Measurements from ENCODE around the gene MTMR2. TPM values are rescaled to one million over a fixed set of nuclear protein-coding genes. Genes with fewer than 3 reads are reported as not detected.

The MTMR2 gene
- total and polyA plus RNA-seq, 2 donors (not counting 1 experiment from before 2014, with no cell fraction given), result 29.2 to 48.2 TPM

GRCh38 chr11:95919514-95919913, 4.4 kb downstream of the MTMR2 start:
- H3K27me3 ChIP-seq (ENCODE audit: control insufficient read depth, insufficient read depth, low read length), result no peaks in the 10 kb centered on the region
- no peak for DNase-seq (ENCODE audit: low read depth in 2 of 2)
- H4K20me1 ChIP-seq (ENCODE audit: control insufficient read depth, extremely low read depth, insufficient read depth, low read length), result no peaks in the 10 kb centered on the region
- no peak overlapping the region for H3K4me3 ChIP-seq (replicated peaks in 1 of 4; ENCODE audit: control extremely low read depth in 1 of 4, insufficient read depth in 1 of 4, low read depth in 3 of 4, low read length in 4 of 4)
- H3K27ac ChIP-seq (ENCODE audit: insufficient read depth, low read length), result no peak overlapping the region
- TF ChIP-seq EZH2 (IDR thresholded peaks at IDR 0.05; ENCODE audit: low read length, missing control alignments), result no peak
- no peak for TF ChIP-seq CTCF (conservative IDR thresholded peaks at IDR 0.05 in 1 of 2, IDR thresholded peaks at IDR 0.05 in 1 of 2; ENCODE audit: low read depth in 1 of 2, low read length in 2 of 2)
- peaks cover 74% of the 10 kb centered on the region for H3K79me2 ChIP-seq (ENCODE audit: control insufficient read depth, insufficient read depth, low read length)
- H3K4me1 ChIP-seq (ENCODE audit: control insufficient read depth, extremely low read depth, insufficient read depth, low read length), result peaks cover 4% of the 10 kb centered on the region
- no peak overlapping the region for H2AFZ ChIP-seq (ENCODE audit: low read length)
- no peak overlapping the region for H3K9ac ChIP-seq (ENCODE audit: insufficient read depth, low read length)
- H3K4me2 ChIP-seq (ENCODE audit: extremely low read depth, insufficient read depth, low read length), result no peak overlapping the region
- H3K9me3 ChIP-seq (ENCODE audit: control insufficient read depth, insufficient read depth, low read depth, low read length), result no peaks in the 10 kb centered on the region
- no peaks in the 10 kb centered on the region for H3K36me3 ChIP-seq (ENCODE audit: control insufficient read depth, insufficient read depth, low read length)

DNA sequence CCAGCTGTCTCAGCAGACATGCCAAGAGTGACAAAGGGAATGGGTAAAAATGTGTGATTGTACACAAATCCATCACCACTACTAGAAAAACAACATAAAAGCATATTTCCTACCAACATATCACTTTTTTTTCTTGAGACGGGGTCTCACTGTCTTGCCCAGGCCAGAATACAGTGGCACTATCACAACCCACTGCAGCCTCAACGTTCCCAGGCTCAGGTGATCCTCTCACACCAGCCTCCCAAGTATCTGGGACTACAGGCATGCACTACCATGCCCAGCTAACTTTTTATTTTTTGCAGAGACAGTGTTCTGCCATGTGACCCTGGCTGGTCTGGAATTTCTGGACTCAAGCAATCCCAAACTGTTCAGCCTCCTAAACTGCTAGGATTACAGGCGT, 5.2 kb downstream of the MTMR2 start:
- Histone ChIP-seq H3K79me2 (ENCODE audit: control insufficient read depth, insufficient read depth, low read length) (peaks cover 70% of the 10 kb centered on the region), H3K27ac (ENCODE audit: insufficient read depth, low read length) (no peak overlapping the region), H3K9ac (ENCODE audit: insufficient read depth, low read length) (no peak overlapping the region), H3K36me3 (ENCODE audit: control insufficient read depth, insufficient read depth, low read length) (no peaks in the 10 kb centered on the region), H3K9me3 (ENCODE audit: control insufficient read depth, insufficient read depth, low read depth, low read length) (no peaks in the 10 kb centered on the region), H4K20me1 (ENCODE audit: control insufficient read depth, extremely low read depth, insufficient read depth, low read length) (no peaks in the 10 kb centered on the region), H3K4me3 (replicated peaks in 1 of 4; ENCODE audit: control extremely low read depth in 1 of 4, insufficient read depth in 1 of 4, low read depth in 3 of 4, low read length in 4 of 4) (no peak overlapping the region), H2AFZ (ENCODE audit: low read length) (no peak overlapping the region), H3K4me2 (ENCODE audit: extremely low read depth, insufficient read depth, low read length) (no peak overlapping the region), H3K27me3 (ENCODE audit: control insufficient read depth, insufficient read depth, low read length) (no peaks in the 10 kb centered on the region), H3K4me1 (ENCODE audit: control insufficient read depth, extremely low read depth, insufficient read depth, low read length) (peaks cover 4% of the 10 kb centered on the region)
- DNase-seq (ENCODE audit: low read depth in 2 of 2), result no peak
- TF ChIP-seq CTCF (conservative IDR thresholded peaks at IDR 0.05 in 1 of 2, IDR thresholded peaks at IDR 0.05 in 1 of 2; ENCODE audit: low read depth in 1 of 2, low read length in 2 of 2) (no peak), EZH2 (IDR thresholded peaks at IDR 0.05; ENCODE audit: low read length, missing control alignments) (no peak)

DNA sequence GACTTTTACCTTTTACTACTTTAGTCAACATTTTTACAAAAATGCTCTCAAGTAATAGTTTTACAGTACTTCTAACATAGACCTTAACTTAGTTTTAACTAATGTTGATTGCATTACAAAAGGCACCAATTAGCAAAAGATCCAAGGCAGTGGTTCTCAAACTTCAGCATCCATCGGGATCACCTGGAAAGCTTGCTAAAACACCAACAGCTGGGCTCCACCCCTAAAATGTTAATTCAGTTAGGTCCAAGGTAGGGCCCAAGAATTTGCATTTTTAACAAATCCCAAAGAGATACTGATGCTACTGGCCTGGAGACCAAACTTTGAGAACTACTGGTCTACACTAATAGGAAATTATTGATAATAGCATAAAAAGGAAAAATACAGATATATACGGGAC, 5.9 kb downstream of the MTMR2 start:
- Histone ChIP-seq H3K27me3 (ENCODE audit: control insufficient read depth, insufficient read depth, low read length) (no peaks in the 10 kb centered on the region), H3K27ac (ENCODE audit: insufficient read depth, low read length) (no peak overlapping the region), H3K36me3 (ENCODE audit: control insufficient read depth, insufficient read depth, low read length) (no peaks in the 10 kb centered on the region), H3K79me2 (ENCODE audit: control insufficient read depth, insufficient read depth, low read length) (peaks cover 67% of the 10 kb centered on the region), H3K9me3 (ENCODE audit: control insufficient read depth, insufficient read depth, low read depth, low read length) (no peaks in the 10 kb centered on the region), H3K4me1 (ENCODE audit: control insufficient read depth, extremely low read depth, insufficient read depth, low read length) (peaks cover 10% of the 10 kb centered on the region), H3K4me3 (replicated peaks in 1 of 4; ENCODE audit: control extremely low read depth in 1 of 4, insufficient read depth in 1 of 4, low read depth in 3 of 4, low read length in 4 of 4) (no peak overlapping the region), H2AFZ (ENCODE audit: low read length) (no peak overlapping the region), H4K20me1 (ENCODE audit: control insufficient read depth, extremely low read depth, insufficient read depth, low read length) (no peaks in the 10 kb centered on the region), H3K9ac (ENCODE audit: insufficient read depth, low read length) (no peak overlapping the region), H3K4me2 (ENCODE audit: extremely low read depth, insufficient read depth, low read length) (no peak overlapping the region)
- TF ChIP-seq CTCF (conservative IDR thresholded peaks at IDR 0.05 in 1 of 2, IDR thresholded peaks at IDR 0.05 in 1 of 2; ENCODE audit: low read depth in 1 of 2, low read length in 2 of 2), result no peak
- TF ChIP-seq EZH2 (IDR thresholded peaks at IDR 0.05; ENCODE audit: low read length, missing control alignments), result no peak
- DNase-seq (ENCODE audit: low read depth in 2 of 2), result no peak

Measured in fibroblast of lung (primary cell).